Mucosa of descending colon (tissue), 3 donors: Measurements from ENCODE around the gene SPATA16. TPM values are rescaled to one million over a fixed set of nuclear protein-coding genes. Genes with fewer than 3 reads are reported as not detected.

Experiments used
- ATAC-seq: fragments of 200-7000 bp; cut with Tn5 transposase; one replicate; pipeline ENCODE4 v1.9.1; 2020; ENCODE audit warnings: mild to moderate bottlenecking, moderate library complexity
- DNase-seq, 3 donors: peaks; one replicate each; pipeline ENCODE4 v3.0.0-alpha.2; 2020
- H3K36me3 ChIP-seq: fragments of 200-600 bp; one replicate; pipeline ENCODE4 v1.8.0; 2021; ENCODE audit warnings: low read depth, mild to moderate bottlenecking
- H3K4me1 ChIP-seq: fragments of 200-600 bp; one replicate; pipeline ENCODE4 v1.8.0; 2021; ENCODE audit warnings: low read depth, mild to moderate bottlenecking
- H3K4me3 ChIP-seq: fragments of 200-600 bp; one replicate; pipeline ENCODE4 v1.8.0; 2021; ENCODE audit warnings: mild to moderate bottlenecking
- H3K9me3 ChIP-seq: fragments of 200-600 bp; one replicate; pipeline ENCODE4 v1.8.0; 2021; ENCODE audit warnings: mild to moderate bottlenecking
- intact Hi-C, 2 donors: fragments of 100-400 bp; cut with DNase I in 1 of 2; cut with micrococcal nuclease in 1 of 2; formaldehyde crosslinking; loops; one replicate each; pipeline versions ENCODE4 v1.11.0 to v1.11.1; 2022; cut with DNase I, micrococcal nuclease
- total RNA-seq, 3 donors: library from RNA; stranded (reverse); fragmentation: NEBNext Ultra II Directional in 2 of 3; extraction: Animal tissue kit (Norgen Biotek cat#: 25700) in 2 of 3; gene quantifications; one replicate each; pipeline versions ENCODE4 v1.2.1 to v1.2.4, GENCODE V29; 2021 to 2023
- TF ChIP-seq, protein P1 (sequence below): fragments of 200-600 bp; IDR thresholded peaks from one replicate; pipeline ENCODE4 v1.8.0; 2022; ENCODE audit warnings: antibody characterized with exemption, mild to moderate bottlenecking
- donor health status: DM: no; HTN: no; CAD: no; lungs with moderate emphysema.
- donor health status: DM: no; HTN: no; CAD: no.
- donor health status: DM: no; HTN: yes; CAD: no.

SPATA16 gene
- total RNA-seq, 3 donors from 2014 or later = not detected

DNA sequence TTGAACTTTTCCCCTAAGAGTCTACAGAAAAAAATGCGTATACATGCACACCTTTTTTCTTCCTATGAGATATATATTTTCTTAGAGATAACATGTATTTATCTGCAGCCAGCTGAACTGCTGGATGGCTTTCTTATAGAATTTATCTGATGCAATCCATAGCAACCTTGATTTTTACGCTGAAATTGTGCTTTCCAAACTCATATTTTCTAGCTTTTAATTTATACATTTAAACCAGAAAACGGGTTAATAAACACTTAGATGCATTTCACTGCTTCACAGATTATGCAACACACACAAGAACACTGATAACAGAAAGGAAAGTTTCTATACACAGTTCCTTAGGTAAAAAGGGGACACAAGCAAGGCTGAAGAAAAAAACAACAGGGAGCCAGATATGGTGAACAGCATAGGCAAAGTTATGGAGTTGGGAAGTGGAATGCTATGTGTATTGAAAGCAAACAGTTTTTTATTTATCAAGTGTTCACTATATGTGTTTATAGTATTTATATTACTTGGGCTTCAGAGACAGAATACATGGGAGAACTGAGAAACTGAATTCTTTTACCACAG, 149.5 kb downstream of the SPATA16 start:
- no peaks in the 10 kb centered on the region for H3K36me3 ChIP-seq
- no peak overlapping the region for H3K4me3 ChIP-seq
- DNase-seq = no peak
- TF ChIP-seq, protein P1, sequence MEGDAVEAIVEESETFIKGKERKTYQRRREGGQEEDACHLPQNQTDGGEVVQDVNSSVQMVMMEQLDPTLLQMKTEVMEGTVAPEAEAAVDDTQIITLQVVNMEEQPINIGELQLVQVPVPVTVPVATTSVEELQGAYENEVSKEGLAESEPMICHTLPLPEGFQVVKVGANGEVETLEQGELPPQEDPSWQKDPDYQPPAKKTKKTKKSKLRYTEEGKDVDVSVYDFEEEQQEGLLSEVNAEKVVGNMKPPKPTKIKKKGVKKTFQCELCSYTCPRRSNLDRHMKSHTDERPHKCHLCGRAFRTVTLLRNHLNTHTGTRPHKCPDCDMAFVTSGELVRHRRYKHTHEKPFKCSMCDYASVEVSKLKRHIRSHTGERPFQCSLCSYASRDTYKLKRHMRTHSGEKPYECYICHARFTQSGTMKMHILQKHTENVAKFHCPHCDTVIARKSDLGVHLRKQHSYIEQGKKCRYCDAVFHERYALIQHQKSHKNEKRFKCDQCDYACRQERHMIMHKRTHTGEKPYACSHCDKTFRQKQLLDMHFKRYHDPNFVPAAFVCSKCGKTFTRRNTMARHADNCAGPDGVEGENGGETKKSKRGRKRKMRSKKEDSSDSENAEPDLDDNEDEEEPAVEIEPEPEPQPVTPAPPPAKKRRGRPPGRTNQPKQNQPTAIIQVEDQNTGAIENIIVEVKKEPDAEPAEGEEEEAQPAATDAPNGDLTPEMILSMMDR = no peak
- intact Hi-C loops = no loop called here
- H3K4me1 ChIP-seq = no peaks in the 10 kb centered on the region
- no peak for ATAC-seq
- H3K9me3 ChIP-seq = no peaks in the 10 kb centered on the region

DNA sequence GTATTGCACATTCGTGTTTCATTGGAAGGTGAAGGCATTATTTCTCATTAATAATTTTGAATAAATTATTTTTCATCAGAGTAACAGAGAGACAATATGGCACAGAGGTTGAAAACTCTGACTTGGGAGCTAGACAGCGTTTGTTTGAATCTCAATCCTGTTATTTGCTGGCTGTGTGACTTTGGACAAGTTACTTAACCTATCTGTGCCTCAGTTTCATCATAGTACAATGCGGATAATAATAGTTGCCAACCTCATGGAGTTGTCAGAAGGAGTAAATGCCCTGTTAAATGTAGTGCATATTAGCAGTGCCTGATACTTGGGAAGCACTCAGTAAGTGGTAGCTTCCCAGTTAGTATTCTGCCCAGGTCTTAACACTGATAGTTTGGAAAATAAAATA, 151.7 kb downstream of the SPATA16 start:
- intact Hi-C loops = no loop called here
- Histone ChIP-seq H3K36me3 (no peaks in the 10 kb centered on the region), H3K4me1 (no peaks in the 10 kb centered on the region), H3K9me3 (no peaks in the 10 kb centered on the region), H3K4me3 (no peak overlapping the region)
- TF ChIP-seq, protein P1 = no peak
- DNase-seq (no peak), ATAC-seq (no peak)

DNA sequence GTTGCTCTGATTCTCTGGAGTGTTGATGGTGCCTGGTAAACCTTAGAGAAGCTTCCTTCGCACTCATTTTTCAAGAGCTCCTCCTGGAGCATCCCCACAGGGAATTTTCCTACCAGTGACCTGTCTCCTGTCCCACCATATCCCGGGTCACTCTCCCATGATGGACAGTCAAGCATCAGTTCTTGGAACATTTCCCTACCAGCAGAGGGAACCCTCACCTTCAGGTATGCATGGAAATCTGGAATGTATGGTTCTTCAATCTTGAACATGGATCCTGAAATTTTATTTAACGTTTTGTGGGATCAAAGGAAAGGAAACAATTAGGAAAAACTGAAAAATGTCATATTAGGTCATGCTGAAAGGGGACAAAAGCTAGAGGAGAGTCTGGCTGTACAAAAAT, 153.8 kb downstream of the SPATA16 start:
- ATAC-seq (no peak), DNase-seq (no peak)
- no peaks in the 10 kb centered on the region for H3K9me3 ChIP-seq
- H3K4me1 ChIP-seq = no peaks in the 10 kb centered on the region
- intact Hi-C loops = no loop called here
- no peaks in the 10 kb centered on the region for H3K36me3 ChIP-seq
- no peak overlapping the region for H3K4me3 ChIP-seq
- TF ChIP-seq, protein P1 = no peak

GRCh38 chr3:172984914-172985313, 156.1 kb downstream of the SPATA16 start:
- Histone ChIP-seq H3K9me3 (no peaks in the 10 kb centered on the region), H3K4me1 (no peaks in the 10 kb centered on the region), H3K36me3 (no peaks in the 10 kb centered on the region), H3K4me3 (no peak overlapping the region)
- intact Hi-C loops = no loop called here
- no peak for DNase-seq
- ATAC-seq = no peak
- TF ChIP-seq, protein P1 = no peak

DNA sequence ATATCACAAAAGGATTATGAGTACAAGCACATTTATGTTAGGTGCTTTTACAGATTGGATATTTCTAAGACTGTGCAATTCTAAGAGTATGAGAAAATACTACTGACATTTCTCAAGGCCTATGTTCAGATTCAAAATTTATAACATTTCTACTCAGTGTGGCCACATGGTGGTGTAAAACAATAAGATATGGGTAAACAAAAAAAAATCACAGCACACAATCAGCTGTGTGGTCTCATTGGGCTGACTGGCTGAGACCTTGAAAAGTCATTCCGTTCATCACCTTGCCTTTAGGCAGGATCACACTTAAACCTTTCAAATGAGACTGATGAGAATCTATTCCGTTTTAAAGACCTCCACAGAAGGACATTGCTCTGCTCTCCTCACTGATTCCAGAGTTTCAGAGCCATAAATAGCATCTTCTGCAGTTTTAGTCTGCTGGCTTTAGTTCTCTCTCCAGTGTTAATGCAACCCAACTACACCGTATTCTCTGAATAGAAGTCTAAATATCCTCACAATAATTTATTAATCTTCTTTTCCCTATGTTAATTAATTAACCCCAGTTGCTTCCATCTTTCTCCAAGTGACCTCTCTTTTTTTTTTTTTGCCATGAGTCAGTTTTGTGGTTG, 158.2 kb downstream of the SPATA16 start:
- Histone ChIP-seq H3K9me3 (no peaks in the 10 kb centered on the region), H3K4me1 (no peaks in the 10 kb centered on the region), H3K4me3 (no peak overlapping the region), H3K36me3 (no peaks in the 10 kb centered on the region)
- TF ChIP-seq, protein P1 = no peak
- ATAC-seq (no peak), DNase-seq (no peak)
- intact Hi-C loops = no loop called here
